Measurements from ENCODE around the gene PAIP2. TPM values are rescaled to one million over a fixed set of nuclear protein-coding genes. Genes with fewer than 3 reads are reported as not detected.
"Not testable (repeated sequence)": the region's sequence is repeated elsewhere in the genome, so short reads cannot be mapped to it uniquely, and the experiment has no call there.

Gene PAIP2
- total RNA-seq, 1 donor from 2014 or later = 70.0 TPM

- no peak overlapping the region for H3K27ac ChIP-seq
- no peak for TF ChIP-seq CTCF (IDR thresholded peaks at IDR 0.05)
- peaks cover 79% of the 10 kb centered on the region for H3K4me1 ChIP-seq
- H3K27me3 ChIP-seq = no peaks in the 10 kb centered on the region
- H3K4me3 ChIP-seq = no peak overlapping the region
- no peaks in the 10 kb centered on the region for H3K36me3 ChIP-seq
- no peak for ATAC-seq
- intact Hi-C loops (cut with DNase I) = no loop called here
- H3K9me3 ChIP-seq = no peaks in the 10 kb centered on the region
- no peak for DNase-seq
These were observed 32.9 kb upstream of the PAIP2 start for GRCh38 chr5:139308797-139309196.

GRCh38 chr5:139310715-139311186, 30.9 kb upstream of the PAIP2 start:
- H3K4me3 ChIP-seq; H3K27ac ChIP-seq; H3K9me3 ChIP-seq; ATAC-seq; intact Hi-C loops (cut with DNase I); DNase-seq; H3K27me3 ChIP-seq: not testable (repeated sequence)
- H3K36me3 ChIP-seq = peaks cover 13% of the 10 kb centered on the region
- peaks cover 75% of the 10 kb centered on the region for H3K4me1 ChIP-seq

- Histone ChIP-seq H3K4me1 (peaks cover 66% of the 10 kb centered on the region), H3K27ac (no peak overlapping the region), H3K4me3 (no peak overlapping the region), H3K36me3 (peaks cover 26% of the 10 kb centered on the region), H3K9me3 (no peaks in the 10 kb centered on the region), H3K27me3 (no peaks in the 10 kb centered on the region)
- intact Hi-C loops (cut with DNase I) = no loop called here
- no peak for DNase-seq
- no peak for ATAC-seq
- TF ChIP-seq CTCF (IDR thresholded peaks at IDR 0.05) = no peak
These were observed 29.6 kb upstream of the PAIP2 start for GRCh38 chr5:139312075-139312474.

- H3K4me3 ChIP-seq = no peak overlapping the region
- H3K36me3 ChIP-seq = peaks cover 48% of the 10 kb centered on the region
- H3K27ac ChIP-seq = no peak overlapping the region
- intact Hi-C loops (cut with DNase I) = no loop called here
- ATAC-seq = no peak
- DNase-seq = no peak
- no peaks in the 10 kb centered on the region for H3K9me3 ChIP-seq
- H3K4me1 ChIP-seq = peaks cover 46% of the 10 kb centered on the region
- no peaks in the 10 kb centered on the region for H3K27me3 ChIP-seq
- no peak for TF ChIP-seq CTCF (IDR thresholded peaks at IDR 0.05)
These were observed 27.4 kb upstream of the PAIP2 start for GRCh38 chr5:139314276-139314675.

GRCh38 chr5:139315056-139315615, 26.5 kb upstream of the PAIP2 start:
- DNase-seq = no peak
- Histone ChIP-seq H3K4me3 (no peak overlapping the region), H3K27ac (no peak overlapping the region), H3K9me3 (no peaks in the 10 kb centered on the region), H3K27me3 (no peaks in the 10 kb centered on the region), H3K4me1 (peaks cover 38% of the 10 kb centered on the region), H3K36me3 (peaks cover 57% of the 10 kb centered on the region)
- intact Hi-C loops (cut with DNase I) = no loop called here
- ATAC-seq = no peak
- TF ChIP-seq CTCF (IDR thresholded peaks at IDR 0.05) = no peak

GRCh38 chr5:139335811-139336210, 5.8 kb upstream of the PAIP2 start:
- intact Hi-C loops (cut with DNase I) = no loop called here
- DNase-seq (no peak), ATAC-seq (no peak)
- Histone ChIP-seq H3K9me3 (no peaks in the 10 kb centered on the region), H3K27me3 (no peaks in the 10 kb centered on the region), H3K27ac (no peak overlapping the region), H3K4me1 (peaks cover under 1% of the 10 kb centered on the region), H3K4me3 (no peak overlapping the region), H3K36me3 (peaks cover 25% of the 10 kb centered on the region)
- TF ChIP-seq CTCF (IDR thresholded peaks at IDR 0.05) = no peak

All from upper lobe of right lung (tissue), 1 donor.